ENCODE results near the gene DAPK3.
"Not testable (repeated sequence)": the region's sequence is repeated elsewhere in the genome, so short reads cannot be mapped to it uniquely, and the experiment has no call there.

The DAPK3 gene

DNA sequence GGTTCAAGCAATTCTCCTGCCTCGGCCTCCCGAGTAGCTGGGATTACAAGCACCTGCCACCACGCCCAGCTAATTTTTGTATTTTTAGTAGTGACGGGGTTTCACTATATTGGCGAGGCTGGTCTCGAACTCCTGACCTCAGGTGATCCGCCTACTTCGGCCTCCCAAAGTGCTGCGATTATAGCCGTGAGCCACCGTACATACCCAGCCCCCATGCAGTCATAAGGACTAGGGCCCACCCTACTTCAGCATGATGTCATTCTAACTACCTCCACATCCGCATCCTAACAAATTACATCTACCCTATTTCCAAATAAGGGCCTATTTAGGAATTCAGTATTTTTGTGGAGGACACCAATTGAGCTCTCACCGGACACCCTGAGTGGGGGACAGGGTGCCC is 15.6 kb downstream of the DAPK3 start:
- DNase-seq (ENCODE audit: low read depth in 3 of 3), result not testable (repeated sequence)

GRCh38 chr19:3954107-3954506 is 16.8 kb downstream of the DAPK3 start:
- DNase-seq (ENCODE audit: low read depth in 3 of 3), result no peak

DNA sequence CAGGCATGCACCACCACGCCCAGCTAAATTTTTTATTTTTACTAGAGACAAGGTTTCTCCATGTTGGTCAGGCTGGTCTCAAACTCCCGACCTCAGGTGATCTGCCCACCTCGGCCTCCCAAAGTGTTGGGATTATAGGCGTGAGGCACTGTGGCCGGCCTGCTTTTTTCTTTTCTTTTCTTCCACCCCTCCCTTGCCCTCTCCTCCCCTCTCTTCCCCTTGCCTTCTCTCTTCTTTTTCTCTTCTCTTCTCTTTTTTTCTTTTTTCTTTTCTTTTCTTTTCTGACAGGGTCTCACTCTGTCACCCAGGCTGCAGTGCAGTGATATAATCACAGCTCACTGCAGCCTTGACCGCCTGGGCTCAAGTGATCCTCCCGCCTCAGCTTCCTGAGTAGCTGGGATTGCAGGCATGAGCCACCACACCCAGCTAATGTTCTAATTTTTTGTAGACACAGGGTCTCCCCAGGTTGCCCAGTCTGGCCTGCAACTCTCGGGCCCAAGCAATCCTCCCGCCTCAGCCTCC is 18.1 kb downstream of the DAPK3 start:
- DNase-seq (ENCODE audit: low read depth in 3 of 3), result not testable (repeated sequence)

DNA sequence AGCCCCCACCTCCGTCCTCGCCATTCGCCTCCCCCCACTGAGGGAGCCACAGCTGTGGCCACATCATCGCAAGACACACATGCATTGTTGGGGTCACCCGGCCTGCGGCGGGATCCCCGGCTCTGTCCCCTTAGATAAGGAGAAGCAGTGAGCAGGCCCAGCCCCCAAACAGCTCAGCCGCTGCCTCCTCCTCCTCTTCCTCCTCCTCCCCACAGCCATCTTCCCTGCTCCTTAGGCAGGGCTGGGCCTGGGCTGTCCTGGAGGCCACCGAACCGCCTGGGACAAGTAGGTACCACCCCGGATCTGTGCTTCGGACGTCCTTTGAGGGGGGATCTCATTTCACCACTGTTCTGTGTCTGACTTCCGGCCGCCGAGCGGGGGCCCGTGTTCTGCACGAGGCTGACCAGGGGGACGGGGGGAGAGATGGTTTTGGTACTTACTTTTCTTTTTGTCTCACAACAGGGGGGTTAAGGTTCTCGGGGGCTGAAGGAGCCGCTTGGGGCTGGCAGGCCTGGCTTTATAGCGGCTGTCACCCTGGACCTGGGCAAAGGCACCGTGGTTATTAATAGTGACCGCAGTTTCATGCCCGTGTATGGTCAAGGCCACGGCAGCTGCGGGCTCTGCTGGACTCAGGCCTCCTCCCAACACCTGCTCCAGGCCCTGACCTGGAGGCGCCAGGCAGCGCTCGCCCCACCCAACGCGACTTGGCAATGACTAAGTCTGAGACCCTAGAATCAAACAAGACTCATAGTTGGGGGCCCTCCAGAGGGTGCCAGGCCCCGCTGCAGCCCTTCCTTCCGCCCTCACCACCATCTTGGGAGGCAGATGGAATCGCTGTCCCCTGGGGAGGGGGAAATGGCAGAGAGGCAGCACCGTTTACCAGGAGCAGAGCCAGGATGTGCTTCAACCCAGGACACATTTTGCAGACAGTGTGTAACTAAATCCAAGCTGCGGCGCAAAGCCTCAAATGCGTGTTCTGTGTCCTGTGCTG is 19.7 kb downstream of the DAPK3 start:
- DNase-seq (ENCODE audit: low read depth in 3 of 3), result no peak

DNA sequence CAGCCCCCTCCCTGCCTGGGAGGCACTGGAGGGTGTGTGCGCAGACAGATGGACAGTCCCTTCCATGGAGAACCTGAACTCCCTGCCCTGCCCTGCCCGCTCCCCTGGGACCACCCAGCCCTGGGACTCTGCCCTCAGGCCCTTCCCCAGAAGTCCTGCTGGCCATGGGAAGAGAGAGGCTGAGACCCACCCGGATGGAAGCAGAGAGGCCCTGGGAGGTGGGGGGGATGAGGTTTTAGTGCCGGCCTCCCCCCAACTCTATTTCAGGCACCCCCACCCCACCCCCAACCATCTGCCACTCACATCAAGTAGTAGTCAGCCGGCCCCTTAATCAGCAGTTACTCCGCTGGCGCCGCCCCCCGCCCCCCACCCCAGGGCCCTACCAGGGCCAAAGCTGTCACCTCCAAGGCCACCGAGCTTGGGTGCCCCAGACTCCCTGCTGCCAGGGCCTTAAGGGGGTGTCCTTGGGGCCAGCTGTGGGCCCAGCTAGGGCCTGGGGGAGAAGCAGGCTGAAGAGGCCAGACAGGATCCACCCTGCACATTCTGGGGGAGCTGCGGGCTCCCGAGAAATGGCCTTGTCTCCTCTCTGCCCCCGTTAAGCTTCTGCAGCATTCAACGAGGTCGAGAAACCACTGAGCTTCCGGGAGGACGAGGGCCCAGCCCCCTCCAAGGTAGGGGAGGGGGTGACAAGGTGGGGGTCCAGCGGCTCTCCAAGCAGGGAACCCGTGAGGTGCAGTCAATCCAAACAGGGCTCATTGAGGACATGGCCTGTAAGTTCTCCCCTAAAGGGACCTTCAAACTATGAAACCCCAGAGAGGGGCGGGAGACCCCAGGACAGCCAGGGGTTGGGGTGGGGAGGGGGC is 20.7 kb downstream of the DAPK3 start:
- DNase-seq (ENCODE audit: low read depth in 3 of 3), result no peak

- DNase-seq (ENCODE audit: low read depth in 3 of 3), result no peak
Observed at GRCh38 chr19:3949294-3949693, 21.6 kb downstream of the DAPK3 start.

- DNase-seq (ENCODE audit: low read depth in 3 of 3), result not testable (repeated sequence)
Observed at GRCh38 chr19:3947316-3947933, 23.5 kb downstream of the DAPK3 start.

DNA sequence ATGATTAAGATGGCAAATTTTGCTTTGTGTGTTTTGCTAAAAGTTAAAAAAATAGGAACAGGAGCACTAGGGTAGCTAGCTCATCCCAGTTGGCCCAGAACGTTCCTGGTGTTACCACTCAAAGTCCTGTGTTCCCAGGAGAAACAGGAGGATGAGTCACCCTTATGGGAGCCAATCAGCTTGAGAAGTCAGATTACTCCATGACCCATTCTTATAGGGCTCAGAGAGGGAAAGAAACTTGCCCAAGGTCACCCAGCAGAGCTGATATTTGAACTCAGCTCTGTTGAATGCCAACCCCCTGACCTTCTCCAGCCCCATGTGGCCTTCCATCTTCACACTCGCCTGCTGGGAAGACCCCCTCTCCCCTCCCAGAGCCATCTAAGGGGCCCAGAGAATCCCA is 25.1 kb downstream of the DAPK3 start:
- DNase-seq (ENCODE audit: low read depth in 3 of 3), result no peak

DNA sequence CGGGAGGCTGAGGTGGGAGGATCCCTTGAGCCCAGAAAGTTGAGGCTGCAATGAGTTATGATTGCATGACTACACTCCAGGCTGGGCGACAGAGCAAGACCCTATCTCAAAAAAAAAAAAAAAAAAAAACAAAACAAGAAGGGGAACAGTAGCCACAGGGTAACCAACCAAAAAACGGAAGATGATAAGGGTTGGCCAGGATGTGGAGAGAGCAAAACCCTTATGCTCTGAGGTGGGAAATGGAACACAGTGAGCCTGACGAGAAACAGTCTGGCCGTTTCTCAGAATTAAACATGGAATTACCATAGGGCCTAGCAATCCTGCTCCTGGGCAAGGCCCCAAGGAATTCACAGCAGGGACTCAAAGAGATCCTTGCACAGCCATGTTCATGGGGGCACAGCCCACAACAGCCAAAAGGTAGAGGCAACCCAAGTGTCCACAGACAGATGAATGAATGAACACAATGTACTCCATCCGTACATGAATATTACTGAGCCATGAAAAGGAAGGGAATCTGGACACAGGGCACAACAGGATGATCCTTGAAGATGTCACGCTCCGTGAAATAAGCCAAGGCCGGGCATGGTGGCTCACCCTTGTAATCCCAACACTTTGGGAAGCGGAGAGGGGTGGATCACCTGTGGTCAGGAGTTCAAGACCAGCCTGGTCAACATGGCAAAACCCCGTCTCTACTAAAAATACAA is 26.7 kb downstream of the DAPK3 start:
- no peak for DNase-seq (ENCODE audit: low read depth in 3 of 3)

GRCh38 chr19:3942790-3943409 is 28.0 kb downstream of the DAPK3 start:
- no peak for DNase-seq (ENCODE audit: low read depth in 3 of 3)

DNA sequence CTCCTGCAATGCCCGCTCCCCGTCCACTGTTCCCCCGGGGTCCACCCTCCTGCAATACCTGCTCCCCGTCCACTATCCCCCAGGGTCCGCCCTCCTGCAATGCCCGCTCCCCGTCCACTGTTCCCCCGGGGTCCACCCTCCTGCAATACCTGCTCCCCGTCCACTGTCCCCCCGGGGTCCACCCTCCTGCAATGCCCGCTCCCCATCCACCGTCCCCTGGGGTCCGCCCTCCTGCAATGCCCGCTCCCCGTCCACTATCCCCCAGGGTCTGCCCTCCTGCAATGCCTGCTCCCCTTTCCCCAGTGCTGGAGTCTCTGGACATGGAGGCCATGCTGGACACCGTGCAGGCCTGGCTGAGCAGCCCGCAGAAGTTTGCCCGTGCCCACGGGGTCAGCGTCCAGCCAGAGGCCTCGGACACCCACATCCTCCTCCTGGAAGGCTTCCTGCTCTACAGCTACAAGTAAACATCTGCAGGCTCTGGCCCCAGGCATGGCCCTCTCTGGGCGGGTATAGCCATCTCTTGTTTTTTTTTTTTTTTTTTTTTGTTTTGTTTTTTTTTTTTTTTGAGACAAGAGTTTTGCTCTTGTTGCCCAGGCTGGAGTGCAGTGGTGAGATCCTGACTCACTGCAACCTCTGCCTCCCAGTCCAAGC is 32.5 kb downstream of the DAPK3 start:
- DNase-seq (ENCODE audit: low read depth in 3 of 3), result not testable (repeated sequence)

GRCh38 chr19:3936506-3937442 is 34.1 kb downstream of the DAPK3 start:
- no peak for DNase-seq (ENCODE audit: low read depth in 3 of 3)

GRCh38 chr19:3932931-3933810 is 37.7 kb downstream of the DAPK3 start, which contains the start of gene NMRK2:
TSS of gene NMRK2 (plus strand) at chr19:3933069. CDS start at chr19:3933672, 603 bp downstream.
- no peak for DNase-seq (ENCODE audit: low read depth in 3 of 3)

GRCh38 chr19:3931041-3931440 is 39.9 kb downstream of the DAPK3 start:
- DNase-seq (ENCODE audit: low read depth in 3 of 3), result no peak

GRCh38 chr19:3923912-3924311 is 47.0 kb downstream of the DAPK3 start:
- DNase-seq (ENCODE audit: low read depth in 3 of 3), result no peak

DNA sequence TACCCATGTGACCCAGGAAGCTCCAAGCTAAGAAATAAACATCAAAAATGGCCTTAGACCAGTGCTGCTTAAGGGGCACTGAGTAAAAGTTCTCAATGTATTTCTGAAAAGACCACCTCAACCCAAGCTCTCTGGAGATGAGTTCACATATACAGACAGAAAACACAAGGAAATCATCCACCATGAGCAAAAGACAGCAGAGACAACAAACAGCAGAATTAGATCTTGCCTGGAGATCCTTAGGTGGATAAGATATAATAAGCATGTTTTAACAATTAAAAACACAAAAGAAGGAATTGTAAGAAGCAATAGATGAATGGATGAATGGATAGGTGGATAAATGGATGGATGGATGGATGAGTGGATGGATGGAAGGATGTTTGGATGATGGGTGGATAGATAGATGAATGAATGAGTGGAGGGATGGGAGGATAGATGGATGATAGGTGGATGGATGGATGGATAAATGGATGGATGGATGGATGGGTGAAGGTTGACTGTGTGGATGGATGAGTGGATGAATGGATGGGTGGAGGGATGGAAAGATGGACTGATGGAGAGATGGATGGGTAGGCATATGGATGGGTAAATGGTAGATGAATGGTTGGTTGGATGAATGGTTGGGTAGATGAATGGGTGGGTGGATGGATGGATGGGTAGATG is 47.7 kb downstream of the DAPK3 start:
- no peak for DNase-seq (ENCODE audit: low read depth in 3 of 3)

DNA sequence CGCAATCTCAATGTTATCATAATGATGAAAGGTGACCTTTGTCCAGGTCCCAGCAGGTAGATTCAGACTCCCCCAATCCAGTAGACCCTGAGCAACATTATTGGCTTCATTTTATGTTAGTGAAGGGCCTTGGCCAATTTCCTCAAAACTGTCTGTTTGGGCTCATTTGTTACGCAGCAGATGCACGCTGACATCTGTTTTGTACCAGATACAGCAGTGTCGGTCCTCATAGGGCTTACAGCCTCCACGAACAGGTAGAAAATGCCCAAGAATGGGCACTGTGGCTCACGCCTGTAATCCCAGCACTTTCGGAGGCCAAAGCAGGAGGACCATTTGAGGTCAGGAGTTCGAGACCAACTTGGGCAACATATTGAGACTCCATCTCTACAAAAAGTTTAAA is 51.1 kb downstream of the DAPK3 start:
- no peak for DNase-seq (ENCODE audit: low read depth in 3 of 3)
